Effector CD4-positive, alpha-beta T cell (primary cell): ENCODE data around the gene EXPH5.

Experiments used
- DNase-seq: peaks from one replicate; pipeline ENCODE4 v3.0.0-alpha.2; 2020

EXPH5 gene

GRCh38 chr11:108511851-108512474 lies 81.6 kb downstream of the EXPH5 start:
- no peak for DNase-seq

GRCh38 chr11:108508653-108509593 lies 84.6 kb downstream of the EXPH5 start:
- DNase-seq = no peak

- no peak for DNase-seq
Observed at GRCh38 chr11:108501396-108501795, 92.2 kb downstream of the EXPH5 start.

GRCh38 chr11:108500721-108501120 lies 92.8 kb downstream of the EXPH5 start:
- DNase-seq = no peak

GRCh38 chr11:108500169-108500568 lies 93.4 kb downstream of the EXPH5 start:
- no peak for DNase-seq

- DNase-seq = no peak
Observed at GRCh38 chr11:108498816-108499408, 94.7 kb downstream of the EXPH5 start.

- DNase-seq = peak; percentile 27
Observed at GRCh38 chr11:108498046-108498815, 95.3 kb downstream of the EXPH5 start, which contains the start of gene POGLUT3. POGLUT3 (minus strand) TSS chr11:108498384; CDS start chr11:108498366, 18 bp downstream.

- peak; percentile 68 for DNase-seq
Observed at GRCh38 chr11:108497317-108498045, 96.1 kb downstream of the EXPH5 start.

GRCh38 chr11:108496643-108497256 lies 96.8 kb downstream of the EXPH5 start:
- DNase-seq = no peak

GRCh38 chr11:108495326-108495725 lies 98.2 kb downstream of the EXPH5 start:
- no peak for DNase-seq

- no peak for DNase-seq
Observed at GRCh38 chr11:108494182-108494581, 99.4 kb downstream of the EXPH5 start.

GRCh38 chr11:108491936-108492335 lies 101.6 kb downstream of the EXPH5 start:
- DNase-seq = no peak

GRCh38 chr11:108486828-108487227 lies 106.7 kb downstream of the EXPH5 start:
- DNase-seq = no peak

- DNase-seq = no peak
Observed at GRCh38 chr11:108486331-108486730, 107.2 kb downstream of the EXPH5 start.

GRCh38 chr11:108483163-108483562 lies 110.4 kb downstream of the EXPH5 start:
- no peak for DNase-seq

GRCh38 chr11:108474664-108475463 lies 118.7 kb downstream of the EXPH5 start:
- DNase-seq = no peak

GRCh38 chr11:108472681-108473080 lies 120.9 kb downstream of the EXPH5 start:
- DNase-seq = no peak

GRCh38 chr11:108468478-108468864 lies 125.1 kb downstream of the EXPH5 start:
- DNase-seq = no peak

GRCh38 chr11:108467091-108467823 lies 126.3 kb downstream of the EXPH5 start, which contains the start of gene C11orf65:
C11orf65 (minus strand) TSS chr11:108467529; CDS start chr11:108461559, 5,970 bp downstream.
- DNase-seq = peak; percentile 91

GRCh38 chr11:108466405-108466804 lies 127.2 kb downstream of the EXPH5 start:
- DNase-seq = no peak
